Esophagus muscularis mucosa (tissue), 4 donors: ENCODE data around the gene CMTM8.

Experiments
- EP300 ChIP-seq: sonication (generic); formaldehyde crosslinking; IDR thresholded peaks from one replicate; pipeline ENCODE4 v1.6.1; 2017; ENCODE audit warnings: antibody characterized with exemption
- POLR2A ChIP-seq: fragments of 450-650 bp; IDR thresholded peaks from one replicate; pipeline ENCODE4 v1.6.1; 2017; ENCODE audit warnings: antibody characterized with exemption, moderate library complexity, mild to moderate bottlenecking, low read depth
- POLR2AphosphoS5 ChIP-seq, 2 donors: sonication (generic); formaldehyde crosslinking; IDR thresholded peaks; one replicate each; pipeline ENCODE4 v1.6.1; 2017; ENCODE audit warnings: antibody characterized with exemption in 2 of 2
- TF ChIP-seq, protein P1 (sequence below), 3 experiments: fragments of 200-600 bp in 2 of 3; fragments of 450-650 bp in 1 of 3; sonication (generic) in 2 of 3; IDR thresholded peaks; one replicate each; pipeline ENCODE4 v1.5.1; 2017 to 2019; ENCODE audit warnings: antibody characterized with exemption in 3 of 3, mild to moderate bottlenecking in 2 of 3, moderate library complexity in 1 of 3

DNA sequence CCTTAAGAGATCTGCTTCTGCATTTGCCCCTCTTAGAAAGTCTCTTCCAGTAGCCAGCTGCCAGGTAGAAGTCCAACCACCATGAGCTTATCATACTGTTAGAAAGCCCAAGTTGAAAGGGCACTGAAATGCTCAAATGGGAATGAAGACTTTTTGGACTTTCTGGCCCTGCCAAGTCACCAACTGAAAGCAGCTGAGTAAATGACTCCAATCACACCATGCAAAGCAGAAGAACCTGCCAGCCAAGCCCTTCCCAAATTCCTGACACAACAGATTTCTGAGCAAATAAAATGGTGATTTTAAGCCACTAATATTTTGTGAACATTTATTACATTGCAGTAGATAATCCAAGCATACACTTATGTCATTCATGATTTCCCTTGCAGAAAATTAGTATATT is 2.1 kb upstream of the CMTM8 start:
- no peak for TF ChIP-seq POLR2A
- no peak for TF ChIP-seq EP300
- TF ChIP-seq, protein P1, sequence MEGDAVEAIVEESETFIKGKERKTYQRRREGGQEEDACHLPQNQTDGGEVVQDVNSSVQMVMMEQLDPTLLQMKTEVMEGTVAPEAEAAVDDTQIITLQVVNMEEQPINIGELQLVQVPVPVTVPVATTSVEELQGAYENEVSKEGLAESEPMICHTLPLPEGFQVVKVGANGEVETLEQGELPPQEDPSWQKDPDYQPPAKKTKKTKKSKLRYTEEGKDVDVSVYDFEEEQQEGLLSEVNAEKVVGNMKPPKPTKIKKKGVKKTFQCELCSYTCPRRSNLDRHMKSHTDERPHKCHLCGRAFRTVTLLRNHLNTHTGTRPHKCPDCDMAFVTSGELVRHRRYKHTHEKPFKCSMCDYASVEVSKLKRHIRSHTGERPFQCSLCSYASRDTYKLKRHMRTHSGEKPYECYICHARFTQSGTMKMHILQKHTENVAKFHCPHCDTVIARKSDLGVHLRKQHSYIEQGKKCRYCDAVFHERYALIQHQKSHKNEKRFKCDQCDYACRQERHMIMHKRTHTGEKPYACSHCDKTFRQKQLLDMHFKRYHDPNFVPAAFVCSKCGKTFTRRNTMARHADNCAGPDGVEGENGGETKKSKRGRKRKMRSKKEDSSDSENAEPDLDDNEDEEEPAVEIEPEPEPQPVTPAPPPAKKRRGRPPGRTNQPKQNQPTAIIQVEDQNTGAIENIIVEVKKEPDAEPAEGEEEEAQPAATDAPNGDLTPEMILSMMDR (IDR thresholded peaks at IDR 0.05), result no peak
- TF ChIP-seq POLR2AphosphoS5 (IDR thresholded peaks at IDR 0.05), result no peak
